Body of pancreas (tissue), 4 donors: ENCODE measurements around the gene ZNF282.

ENCODE experiments used
- POLR2A ChIP-seq, 3 donors: fragments of 450-650 bp; IDR thresholded peaks; one replicate each; pipeline ENCODE4 v1.6.1; 2016; ENCODE audit warnings: antibody characterized with exemption in 3 of 3, mild to moderate bottlenecking in 2 of 3
- TF ChIP-seq, protein P1 (sequence below), 7 experiments: fragments of 450-650 bp in 4 of 7; fragments of 200-600 bp in 3 of 7; sonication (generic) in 3 of 7; IDR thresholded peaks; one replicate each; pipeline ENCODE4 v1.5.1; 2016 to 2019; ENCODE audit warnings: antibody characterized with exemption in 7 of 7

DNA sequence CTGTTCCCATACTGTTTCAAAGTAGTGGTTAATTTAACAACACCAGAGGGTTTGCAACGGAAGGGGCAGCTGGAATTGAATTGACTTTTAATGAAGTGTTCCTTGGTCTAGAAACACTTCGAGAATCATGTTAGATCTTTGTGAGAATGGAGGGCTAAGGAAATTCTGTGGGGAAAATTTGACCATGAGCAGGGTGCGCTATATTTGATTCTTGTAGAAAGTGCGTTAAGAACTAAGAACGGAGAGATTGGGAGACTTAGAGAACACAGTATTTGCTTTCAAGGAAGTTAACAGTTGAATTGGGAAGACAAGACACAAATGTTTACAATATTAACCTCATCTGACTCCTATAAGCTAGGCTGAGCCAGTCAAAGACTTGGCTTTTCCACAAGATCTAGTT, 45.3 kb downstream of the ZNF282 start:
- TF ChIP-seq, protein P1, sequence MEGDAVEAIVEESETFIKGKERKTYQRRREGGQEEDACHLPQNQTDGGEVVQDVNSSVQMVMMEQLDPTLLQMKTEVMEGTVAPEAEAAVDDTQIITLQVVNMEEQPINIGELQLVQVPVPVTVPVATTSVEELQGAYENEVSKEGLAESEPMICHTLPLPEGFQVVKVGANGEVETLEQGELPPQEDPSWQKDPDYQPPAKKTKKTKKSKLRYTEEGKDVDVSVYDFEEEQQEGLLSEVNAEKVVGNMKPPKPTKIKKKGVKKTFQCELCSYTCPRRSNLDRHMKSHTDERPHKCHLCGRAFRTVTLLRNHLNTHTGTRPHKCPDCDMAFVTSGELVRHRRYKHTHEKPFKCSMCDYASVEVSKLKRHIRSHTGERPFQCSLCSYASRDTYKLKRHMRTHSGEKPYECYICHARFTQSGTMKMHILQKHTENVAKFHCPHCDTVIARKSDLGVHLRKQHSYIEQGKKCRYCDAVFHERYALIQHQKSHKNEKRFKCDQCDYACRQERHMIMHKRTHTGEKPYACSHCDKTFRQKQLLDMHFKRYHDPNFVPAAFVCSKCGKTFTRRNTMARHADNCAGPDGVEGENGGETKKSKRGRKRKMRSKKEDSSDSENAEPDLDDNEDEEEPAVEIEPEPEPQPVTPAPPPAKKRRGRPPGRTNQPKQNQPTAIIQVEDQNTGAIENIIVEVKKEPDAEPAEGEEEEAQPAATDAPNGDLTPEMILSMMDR (IDR thresholded peaks at IDR 0.05): no peak
- TF ChIP-seq POLR2A (IDR thresholded peaks at IDR 0.05): no peak
